ENCODE data around the gene S100A2.
"Not testable (repeated sequence)": the region's sequence is repeated elsewhere in the genome, so short reads cannot be mapped to it uniquely, and the experiment has no call there.

S100A2 gene

DNA sequence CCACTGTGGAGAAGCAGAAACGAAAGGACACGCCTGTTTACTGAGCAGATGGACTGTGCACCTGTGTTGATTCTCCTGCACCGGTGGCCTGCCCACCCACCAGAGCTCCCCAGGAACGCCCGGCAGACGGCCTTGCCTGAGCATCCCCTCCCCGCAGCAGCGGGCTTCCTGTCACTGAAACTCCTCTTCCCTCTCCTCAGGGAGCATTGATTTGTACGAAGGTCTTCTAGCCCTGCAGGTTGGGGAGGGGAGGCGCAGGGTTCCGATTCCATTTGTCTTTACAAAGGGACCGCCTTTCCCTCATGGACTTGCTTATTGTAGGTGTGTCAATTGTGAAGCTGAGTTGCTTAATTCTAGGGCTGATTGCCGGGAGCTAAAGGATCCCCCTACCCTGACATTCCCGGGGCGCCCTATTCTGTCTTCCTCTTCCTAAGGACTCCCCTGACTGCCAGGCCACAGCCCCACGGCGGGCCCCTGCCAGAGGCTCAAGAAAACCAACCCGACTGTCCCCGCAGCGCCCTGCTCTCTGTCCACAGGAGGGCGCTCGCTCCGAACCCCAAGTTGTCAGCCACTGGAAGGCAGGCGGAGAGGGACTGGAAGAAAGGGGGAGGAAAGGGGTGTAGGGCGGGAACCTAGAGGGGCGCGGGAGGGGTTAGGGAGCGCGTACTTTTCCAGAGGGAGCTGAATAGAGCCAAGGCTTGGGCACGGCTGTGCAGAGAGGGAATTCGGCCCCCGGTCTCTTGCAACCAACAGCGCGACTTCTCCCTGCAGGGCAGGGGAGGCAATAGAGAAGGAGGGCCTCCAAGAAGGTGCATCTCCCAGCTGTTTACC, 32.7 kb downstream of the S100A2 start:
- peak; percentile 58 for DNase-seq (ENCODE audit: low read depth)

DNA sequence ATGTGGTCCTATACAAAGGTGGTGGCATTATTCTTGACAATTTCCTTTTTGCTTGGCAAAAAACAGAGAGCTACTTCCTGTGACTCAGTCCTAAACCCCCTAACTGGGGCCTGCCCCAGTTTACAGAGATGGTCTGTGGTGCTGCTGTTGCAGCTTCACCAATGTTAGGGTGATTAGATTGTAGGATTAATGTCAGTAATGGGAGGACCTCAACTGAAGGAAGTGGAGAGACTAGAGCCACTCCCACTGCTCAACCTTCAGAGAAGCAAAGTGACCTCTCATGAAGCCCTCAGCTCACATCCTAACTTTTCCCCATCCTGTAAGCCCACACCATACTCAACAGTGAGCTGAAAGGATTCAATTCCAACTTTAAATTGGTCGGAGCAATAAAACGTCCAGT, 33.5 kb downstream of the S100A2 start:
- DNase-seq (ENCODE audit: low read depth): peak; percentile 34

DNA sequence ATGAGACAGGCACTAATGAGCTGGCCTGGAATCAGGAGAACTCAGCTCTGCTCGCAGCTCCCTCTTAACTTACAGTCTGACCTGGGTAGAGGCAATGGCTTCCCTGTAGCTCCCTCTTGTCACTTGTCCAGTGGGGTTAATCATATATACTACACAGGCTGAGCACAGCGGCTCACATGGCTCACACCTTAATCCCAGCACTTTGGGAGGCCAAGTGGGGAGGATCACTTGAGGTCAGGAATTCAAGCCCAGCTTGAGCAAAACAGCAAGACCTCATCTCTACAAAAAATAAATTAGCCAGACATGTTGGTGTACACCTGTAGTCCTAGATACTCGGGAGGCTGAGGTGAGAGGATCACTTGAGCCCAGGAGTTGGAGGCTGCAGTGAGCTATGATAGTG, 34.0 kb downstream of the S100A2 start:
- no peak for DNase-seq (ENCODE audit: low read depth)

DNA sequence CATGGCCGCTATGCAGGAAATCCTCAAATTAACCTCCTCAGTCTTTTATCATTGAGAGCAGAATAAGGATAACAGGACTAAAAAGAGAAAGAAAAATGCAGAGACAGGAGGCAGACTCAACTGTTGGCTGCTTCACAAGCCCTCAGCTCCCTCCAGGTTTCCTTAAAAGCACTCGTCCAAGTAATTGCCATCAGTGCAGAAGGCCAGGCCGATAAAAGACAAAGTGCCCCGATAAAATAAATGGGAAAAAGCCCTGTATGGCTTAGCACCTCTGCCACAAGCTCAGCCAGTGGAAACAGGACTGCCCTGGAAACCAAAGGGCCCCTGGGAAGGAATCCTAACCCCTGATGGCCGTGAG, 38.0 kb downstream of the S100A2 start:
- DNase-seq (ENCODE audit: low read depth): no peak

DNA sequence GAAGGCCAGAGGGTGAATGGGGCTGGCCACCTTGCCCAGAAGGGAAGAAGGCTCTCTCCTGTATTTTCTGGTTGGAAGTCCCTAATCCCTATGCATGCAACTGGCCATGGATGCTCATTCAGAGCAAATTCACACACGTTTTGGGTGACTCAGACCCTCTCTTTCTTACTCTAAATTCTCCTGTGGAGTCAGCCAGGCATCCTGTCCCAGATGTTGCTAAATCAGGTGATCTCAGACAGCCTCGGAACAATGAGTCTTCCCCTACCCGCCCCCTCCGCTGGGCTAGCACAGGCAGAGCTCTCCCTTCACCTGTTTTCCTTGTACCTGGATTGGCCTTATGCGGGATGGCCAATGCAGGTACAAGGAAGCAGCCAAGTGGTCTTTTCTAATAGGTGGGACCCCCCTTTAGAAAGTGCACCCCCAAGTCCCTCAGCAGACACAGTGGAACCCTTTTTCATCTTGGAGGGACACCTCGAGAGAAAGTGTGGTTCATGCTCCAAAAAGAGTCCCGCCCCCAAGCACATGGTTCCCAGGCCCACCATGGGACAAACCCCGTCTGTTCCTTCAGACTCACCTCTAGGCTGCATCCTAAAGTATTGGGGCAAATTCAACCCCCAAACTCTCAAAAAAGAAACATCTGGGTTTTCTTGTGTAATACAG, 38.5 kb downstream of the S100A2 start:
- DNase-seq (ENCODE audit: low read depth): no peak

DNA sequence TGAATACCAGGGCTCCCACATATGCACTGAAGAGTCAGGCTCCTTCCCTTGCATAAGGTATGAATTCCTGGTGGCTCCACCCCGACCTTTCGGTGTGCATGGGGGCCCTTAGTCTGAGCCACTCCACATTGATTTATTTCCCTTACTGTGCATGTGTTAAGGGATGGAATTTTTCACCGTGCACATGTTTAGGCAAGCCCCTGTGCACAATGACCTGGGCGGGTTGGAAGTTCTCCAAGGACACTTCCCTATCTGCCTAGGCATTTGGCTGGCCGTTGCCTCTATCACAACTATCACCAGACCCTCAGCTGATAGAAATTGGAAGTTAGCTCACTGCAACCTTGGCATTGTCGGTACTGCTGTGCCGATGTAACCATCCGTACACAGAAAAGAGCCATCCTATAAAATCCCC, 39.5 kb downstream of the S100A2 start:
- DNase-seq (ENCODE audit: low read depth): no peak

DNA sequence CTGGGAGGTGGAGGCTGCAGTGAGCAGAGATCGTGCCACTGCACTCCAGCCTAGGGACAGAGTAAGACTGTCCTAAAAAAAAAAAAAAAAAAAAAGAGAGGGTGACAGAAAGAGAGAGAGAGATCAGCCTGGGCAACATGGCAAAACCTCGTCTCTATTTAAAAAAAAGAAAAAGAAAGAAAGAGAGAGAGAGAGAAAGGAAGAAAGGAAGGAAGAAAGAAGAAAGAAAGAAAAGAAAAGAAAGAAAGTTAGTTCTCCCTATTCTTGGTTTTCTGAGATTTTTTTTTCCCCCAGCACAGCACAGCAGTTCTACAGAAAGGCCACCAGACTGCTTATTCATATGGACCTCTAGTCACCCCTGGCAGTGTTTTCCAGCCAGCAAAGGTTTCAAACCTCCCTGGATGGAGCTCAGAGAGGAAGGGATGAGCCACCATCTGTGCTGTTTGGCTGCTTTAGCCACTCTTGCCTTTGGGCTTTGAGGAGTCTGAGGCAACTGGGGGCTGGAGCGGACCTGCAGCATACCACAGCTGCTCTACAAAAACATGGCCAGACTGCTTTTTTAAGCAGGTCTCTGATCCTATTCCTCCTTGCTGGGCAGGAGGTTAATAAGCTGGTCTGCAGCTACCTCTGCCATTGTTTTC, 40.4 kb downstream of the S100A2 start:
- no peak for DNase-seq (ENCODE audit: low read depth)

DNA sequence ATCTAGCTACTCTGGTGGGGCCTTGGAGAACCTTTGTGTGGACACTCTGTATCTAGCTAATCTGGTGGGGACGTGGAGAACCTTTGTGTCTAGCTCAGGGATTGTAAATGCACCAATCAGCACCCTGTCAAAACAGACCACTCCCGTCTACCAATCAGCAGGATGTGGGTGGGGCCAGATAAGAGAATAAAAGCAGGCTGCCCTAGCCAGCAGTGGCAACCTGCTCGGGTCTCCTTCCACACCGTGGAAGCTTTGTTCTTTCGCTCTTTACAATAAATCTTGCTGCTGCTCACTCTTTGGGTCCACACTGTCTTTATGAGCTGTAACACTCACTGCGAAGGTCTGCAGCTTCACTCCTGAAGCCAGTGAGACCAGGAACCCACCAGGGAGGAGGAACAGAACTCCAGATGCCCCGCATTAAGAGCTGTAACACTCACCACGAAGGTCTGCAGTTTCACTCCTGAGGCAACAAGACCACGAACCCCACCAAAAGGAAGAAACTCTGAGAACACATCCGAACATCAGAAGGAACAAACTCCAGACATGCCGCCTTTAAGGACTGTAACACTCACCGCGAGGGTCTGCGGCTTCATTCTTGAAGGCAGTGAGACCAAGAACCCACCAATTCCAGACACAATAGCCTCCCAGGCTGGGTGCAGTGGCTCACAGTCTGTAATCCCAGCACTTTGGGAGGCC, 43.1 kb downstream of the S100A2 start:
- not testable (repeated sequence) for DNase-seq (ENCODE audit: low read depth)

DNA sequence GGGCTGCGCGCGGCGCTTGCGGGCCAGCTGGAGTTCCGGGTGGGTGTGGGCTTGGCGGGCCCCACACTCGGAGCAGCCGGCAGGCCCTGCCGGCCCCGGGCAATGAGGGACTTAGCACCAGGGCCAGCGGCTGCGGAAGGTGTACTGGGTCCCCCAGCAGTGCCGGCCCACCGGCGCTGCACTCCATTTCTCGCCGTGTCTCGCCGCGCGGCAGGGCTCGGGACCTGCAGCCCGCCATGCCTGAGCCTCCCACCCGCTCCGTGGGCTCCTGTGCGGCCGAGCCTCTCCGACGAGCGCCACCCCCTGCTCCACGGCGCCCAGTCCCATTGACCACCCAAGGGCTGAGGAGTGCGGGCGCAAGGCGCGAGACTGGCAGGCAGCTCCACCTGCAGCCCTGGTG, 43.8 kb downstream of the S100A2 start:
- DNase-seq (ENCODE audit: low read depth): not testable (repeated sequence)

DNA sequence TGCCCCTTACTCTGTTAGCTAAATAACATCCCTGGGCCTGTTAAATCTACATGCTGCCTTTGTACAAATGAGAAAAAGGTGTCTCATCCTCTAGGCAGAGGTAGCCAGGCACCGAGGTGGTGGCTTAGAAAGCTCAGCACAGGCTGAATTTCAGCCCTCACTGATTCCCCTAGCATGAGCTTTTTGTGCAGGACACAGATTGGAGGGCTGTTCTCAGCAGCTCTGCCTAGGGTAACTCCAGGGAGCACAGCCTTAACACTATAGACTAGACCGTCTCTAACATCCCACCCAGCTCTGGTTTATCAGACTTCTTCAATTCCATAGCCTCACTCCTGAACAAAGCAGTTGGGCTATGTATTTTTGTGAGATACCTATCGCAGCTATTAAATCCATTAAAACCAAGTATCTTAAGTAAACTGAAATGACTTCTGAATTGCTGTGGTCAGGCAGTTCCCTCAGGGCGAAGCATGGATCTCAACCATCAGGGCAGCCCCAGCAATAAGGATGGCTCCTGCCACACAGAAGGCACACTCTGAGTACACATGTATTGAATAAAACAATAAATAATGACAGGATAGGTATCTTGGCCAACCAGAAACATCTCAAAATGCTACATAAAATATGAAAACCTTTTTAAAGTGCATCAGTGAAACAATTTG, 44.7 kb downstream of the S100A2 start:
- DNase-seq (ENCODE audit: low read depth): no peak

DNA sequence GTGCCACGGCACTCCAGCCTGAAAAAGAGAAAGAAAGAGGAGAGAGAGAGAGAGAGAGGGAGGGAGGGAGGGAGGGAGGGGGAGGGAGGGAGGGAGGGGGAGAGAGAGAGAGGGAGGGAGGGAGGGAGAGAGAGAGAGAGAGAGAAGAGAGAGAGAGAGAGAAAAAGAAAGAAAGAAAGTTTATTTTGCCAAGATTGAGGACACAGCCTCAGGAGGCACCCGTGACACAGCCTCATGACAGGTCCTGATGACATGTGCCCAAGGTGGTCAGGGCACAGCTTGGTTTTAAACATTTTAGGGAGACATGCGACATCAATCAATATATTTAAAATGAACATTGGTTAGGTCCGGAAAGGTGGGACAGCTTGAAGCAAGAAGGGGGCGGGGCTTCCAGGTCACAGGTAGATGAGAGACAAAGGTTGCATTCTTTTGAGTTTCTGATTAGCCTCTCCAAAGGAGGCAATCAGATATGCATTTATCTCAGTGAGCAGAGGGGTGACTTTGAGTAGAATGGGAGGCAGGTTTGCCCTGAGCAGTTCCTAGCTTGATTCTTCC, 45.4 kb downstream of the S100A2 start:
- DNase-seq (ENCODE audit: low read depth): not testable (repeated sequence)

DNA sequence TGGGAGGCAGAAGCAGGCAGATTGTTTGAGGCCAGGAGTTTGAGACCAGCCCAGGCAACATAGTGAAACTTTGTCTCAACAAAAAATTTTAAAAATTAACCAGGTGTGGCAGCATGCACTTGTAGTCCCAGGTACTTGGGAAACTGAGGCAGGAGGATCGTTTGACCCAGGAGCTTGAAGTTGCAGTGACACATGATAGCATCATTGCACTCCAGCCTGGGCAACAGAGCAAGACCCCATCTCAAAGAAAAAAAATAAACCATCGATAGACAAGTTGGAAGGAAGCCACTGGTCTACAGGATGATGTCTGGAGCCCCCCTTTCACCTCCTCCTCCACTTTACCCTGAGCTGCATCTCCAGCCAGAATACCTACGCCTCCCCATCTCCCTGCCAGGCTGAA, 46.4 kb downstream of the S100A2 start:
- DNase-seq (ENCODE audit: low read depth): no peak

DNA sequence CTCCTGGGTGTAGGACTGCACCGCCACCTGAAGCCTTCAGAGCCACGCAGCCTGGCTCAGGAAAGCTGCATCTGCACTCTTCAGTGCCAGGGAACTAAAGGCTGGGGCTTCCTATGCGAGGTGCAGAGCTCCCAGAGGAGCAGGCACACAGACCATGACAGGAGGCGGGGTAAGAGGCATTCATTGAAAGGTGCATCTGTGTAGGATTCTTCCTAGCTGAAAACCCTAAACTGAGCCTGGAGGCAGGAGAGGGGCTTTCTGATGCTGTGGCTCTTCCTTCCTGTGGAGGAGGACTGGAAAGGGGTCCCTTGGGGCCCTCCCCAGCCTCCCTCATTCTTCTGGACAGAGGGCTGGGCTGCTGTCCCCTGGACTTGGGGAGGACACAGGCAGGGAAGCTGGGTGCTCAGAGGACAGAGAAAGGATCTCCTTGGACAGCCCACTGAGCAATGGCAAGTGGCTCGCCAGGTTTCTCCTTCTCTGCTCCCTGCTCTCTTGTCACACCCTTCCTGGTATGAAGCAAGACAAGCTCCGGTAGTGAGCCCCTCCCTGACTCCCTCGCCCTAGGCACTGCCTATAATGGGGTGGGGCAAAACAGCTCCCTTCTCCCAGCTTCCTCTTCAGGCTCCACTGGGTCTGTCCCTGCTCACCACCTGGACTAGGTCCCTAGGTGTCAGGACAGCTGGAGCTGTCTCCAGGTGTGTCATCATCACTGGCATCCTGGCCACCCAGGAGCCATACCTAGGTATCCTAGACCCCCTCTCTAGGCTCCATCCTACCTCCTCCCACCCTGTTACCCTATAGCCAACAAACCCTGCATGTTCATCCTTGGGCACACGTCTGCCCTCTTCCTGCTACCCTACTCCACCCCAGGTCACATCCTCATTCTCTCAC, 49.9 kb downstream of the S100A2 start:
- DNase-seq (ENCODE audit: low read depth): no peak

DNA sequence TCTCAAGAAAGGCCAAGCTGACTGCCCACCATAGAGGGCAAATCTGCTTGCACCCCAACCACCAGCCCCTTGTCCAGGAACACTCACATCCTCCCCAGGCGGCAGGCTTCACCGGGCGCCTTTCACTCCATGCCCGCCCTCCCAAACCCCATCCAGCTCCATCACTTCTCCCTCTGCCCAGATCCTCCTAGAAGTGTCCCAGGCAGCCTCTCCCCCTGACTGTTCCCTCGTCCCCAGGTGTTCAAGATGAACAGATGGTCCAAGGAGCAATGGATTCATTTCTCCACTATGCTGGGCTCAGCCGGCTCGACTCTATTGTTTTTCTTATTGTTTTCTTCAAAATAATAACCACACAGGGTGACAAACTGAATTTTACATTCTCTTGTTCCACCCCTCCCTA, 52.0 kb downstream of the S100A2 start:
- DNase-seq (ENCODE audit: low read depth): no peak

DNA sequence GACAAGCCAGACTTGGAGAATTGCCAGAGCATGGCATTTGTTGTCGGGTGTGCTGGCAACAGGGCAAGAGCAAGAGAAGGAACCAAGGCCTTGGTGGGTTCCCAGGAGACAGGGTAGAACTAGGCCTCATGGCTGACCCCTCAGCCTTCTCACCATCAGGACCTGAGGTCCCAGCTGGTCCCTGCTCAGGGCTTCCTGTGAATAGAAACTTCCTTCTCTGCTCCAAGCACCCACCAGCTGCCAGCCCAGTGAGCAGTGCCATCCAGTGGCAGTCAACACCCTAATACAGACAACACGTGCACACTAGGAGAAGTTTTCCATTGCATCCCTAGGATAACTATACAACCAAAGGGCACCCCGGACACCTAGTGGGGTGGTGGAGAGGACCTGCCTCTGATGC, 52.6 kb downstream of the S100A2 start:
- DNase-seq (ENCODE audit: low read depth): no peak

All from activated gamma-delta T cell treated with anti-CD3 and anti-CD28 coated beads, Interleukin-2, amount 50 U/mL, for 16 hours (primary cell).